ENCODE measurements around the gene TNIK. TPM values are rescaled to one million over a fixed set of nuclear protein-coding genes. Genes with fewer than 3 reads are reported as not detected.

TNIK gene
- total RNA-seq, 2 donors from 2014 or later, result 5.6 to 47.1 TPM

GRCh38 chr3:171055336-171056178 lies 404.6 kb downstream of the TNIK start:
- intact Hi-C loops (cut with DNase I), result no loop called here
- Histone ChIP-seq H3K9me3 (no peaks in the 10 kb centered on the region), H3K4me3 (no peak overlapping the region), H3K27ac (no peak overlapping the region), H3K4me1 (replicated peaks) (no peaks in the 10 kb centered on the region), H3K36me3 (no peaks in the 10 kb centered on the region), H3K27me3 (replicated peaks; ENCODE audit: insufficient read depth) (no peaks in the 10 kb centered on the region)
- TF ChIP-seq POLR2AphosphoS5 (IDR thresholded peaks at IDR 0.05), result no peak
- TF ChIP-seq CTCF (IDR thresholded peaks at IDR 0.05), result no peak
- no peak for TF ChIP-seq POLR2A (IDR thresholded peaks at IDR 0.05)
- 56% methylated on average over 4 of the region's 4 CpGs for WGBS
- no peak for DNase-seq (ENCODE audit: low spot score)

GRCh38 chr3:171054921-171055320 lies 405.3 kb downstream of the TNIK start:
- TF ChIP-seq POLR2A (IDR thresholded peaks at IDR 0.05) (no peak), POLR2AphosphoS5 (IDR thresholded peaks at IDR 0.05) (no peak)
- no peaks in the 10 kb centered on the region for H3K27me3 ChIP-seq (replicated peaks; ENCODE audit: insufficient read depth)
- intact Hi-C loops (cut with DNase I), result no loop called here
- DNase-seq (ENCODE audit: low spot score), result no peak
- no peaks in the 10 kb centered on the region for H3K36me3 ChIP-seq
- H3K4me1 ChIP-seq (replicated peaks), result no peaks in the 10 kb centered on the region
- H3K27ac ChIP-seq, result no peak overlapping the region
- no peak overlapping the region for H3K4me3 ChIP-seq
- H3K9me3 ChIP-seq, result no peaks in the 10 kb centered on the region

GRCh38 chr3:171054231-171054630 lies 406.0 kb downstream of the TNIK start:
- Histone ChIP-seq H3K27me3 (replicated peaks; ENCODE audit: insufficient read depth) (no peaks in the 10 kb centered on the region), H3K4me1 (replicated peaks) (no peaks in the 10 kb centered on the region), H3K4me3 (no peak overlapping the region), H3K9me3 (no peaks in the 10 kb centered on the region), H3K36me3 (no peaks in the 10 kb centered on the region), H3K27ac (no peak overlapping the region)
- no peak for TF ChIP-seq CTCF (IDR thresholded peaks at IDR 0.05)
- no peak for TF ChIP-seq POLR2A (IDR thresholded peaks at IDR 0.05)
- no peak for TF ChIP-seq POLR2AphosphoS5 (IDR thresholded peaks at IDR 0.05)
- intact Hi-C loops (cut with DNase I), result no loop called here
- WGBS, result 93% methylated on average over 1 of the region's 1 CpG
- no peak for DNase-seq (ENCODE audit: low spot score)

GRCh38 chr3:171049861-171050444 lies 410.3 kb downstream of the TNIK start:
- intact Hi-C loops (cut with DNase I), result loop anchor here (2.0 kb wide), 1 partner anchor 517 kb away; no protein-coding TSS in a partner anchor
- H3K27ac ChIP-seq, result no peak overlapping the region

GRCh38 chr3:171046760-171047159 lies 413.4 kb downstream of the TNIK start:
- Histone ChIP-seq H3K4me3 (no peak overlapping the region), H3K4me1 (replicated peaks) (no peaks in the 10 kb centered on the region), H3K9me3 (no peaks in the 10 kb centered on the region), H3K36me3 (no peaks in the 10 kb centered on the region), H3K27ac (no peak overlapping the region), H3K27me3 (replicated peaks; ENCODE audit: insufficient read depth) (no peaks in the 10 kb centered on the region)
- TF ChIP-seq POLR2AphosphoS5 (IDR thresholded peaks at IDR 0.05), result no peak
- TF ChIP-seq CTCF (IDR thresholded peaks at IDR 0.05), result no peak
- no peak for TF ChIP-seq POLR2A (IDR thresholded peaks at IDR 0.05)
- 36% methylated on average over 4 of the region's 4 CpGs for WGBS
- intact Hi-C loops (cut with DNase I), result no loop called here
- no peak for DNase-seq (ENCODE audit: low spot score)

More at GRCh38 chr3:171049861-171050444, 410.3 kb downstream of the TNIK start:
- no peaks in the 10 kb centered on the region for H3K27me3 ChIP-seq (replicated peaks; ENCODE audit: insufficient read depth)
- no peaks in the 10 kb centered on the region for H3K4me1 ChIP-seq (replicated peaks)
- WGBS, result 40% methylated on average over 6 of the region's 6 CpGs
- no peak overlapping the region for H3K4me3 ChIP-seq
- no peaks in the 10 kb centered on the region for H3K9me3 ChIP-seq
- peak; percentile 12 to 50 (median 26) for TF ChIP-seq CTCF (IDR thresholded peaks at IDR 0.05)
- TF ChIP-seq POLR2A (IDR thresholded peaks at IDR 0.05), result no peak
- no peaks in the 10 kb centered on the region for H3K36me3 ChIP-seq
- no peak for DNase-seq (ENCODE audit: low spot score)

Measured in prostate gland (tissue), 2 donors.